Stimulated activated CD8-positive, alpha-beta memory T cell treated with anti-CD3 and anti-CD28 coated beads, Interleukin-12 subunit alpha, Interleukin-12 subunit beta, amount 100 ng/mL, for 4 hours (primary cell): Measurements from ENCODE around the gene GDPD4.
"Not testable (repeated sequence)": the region's sequence is repeated elsewhere in the genome, so short reads cannot be mapped to it uniquely, and the experiment has no call there.

Experiments
- DNase-seq: peaks from one replicate; pipeline ENCODE4 v3.0.0-alpha.2; 2020; ENCODE audit warnings: low read depth

Gene GDPD4

GRCh38 chr11:77301510-77301909 is at the start of gene GDPD4:
Gene GDPD4, minus strand, starts transcription at chr11:77301686. Its CDS starts 16,549 bp downstream, at chr11:77285137.
- DNase-seq: no peak

GRCh38 chr11:77347948-77348347 is 46.5 kb upstream of the GDPD4 start:
- no peak for DNase-seq

GRCh38 chr11:77346906-77347603 is 45.6 kb upstream of the GDPD4 start:
- no peak for DNase-seq

- DNase-seq: no peak
These were observed 44.1 kb upstream of the GDPD4 start for GRCh38 chr11:77345621-77346020.

- no peak for DNase-seq
These were observed 39.0 kb upstream of the GDPD4 start for GRCh38 chr11:77340501-77340900.

- no peak for DNase-seq
These were observed 30.8 kb upstream of the GDPD4 start for GRCh38 chr11:77332259-77332658.

GRCh38 chr11:77325159-77325558 is 23.7 kb upstream of the GDPD4 start:
- no peak for DNase-seq

- no peak for DNase-seq
These were observed 23.0 kb upstream of the GDPD4 start for GRCh38 chr11:77324508-77324907.

GRCh38 chr11:77322926-77323590 is 21.6 kb upstream of the GDPD4 start:
- DNase-seq: no peak

GRCh38 chr11:77322506-77322905 is 21.0 kb upstream of the GDPD4 start:
- DNase-seq: no peak

- no peak for DNase-seq
These were observed 18.9 kb upstream of the GDPD4 start for GRCh38 chr11:77320351-77320750.

GRCh38 chr11:77318600-77318999 is 17.1 kb upstream of the GDPD4 start:
- DNase-seq: no peak

- no peak for DNase-seq
These were observed 15.4 kb upstream of the GDPD4 start for GRCh38 chr11:77316733-77317342.

- no peak for DNase-seq
These were observed 10.6 kb upstream of the GDPD4 start for GRCh38 chr11:77312107-77312506.

- DNase-seq: no peak
These were observed 10.2 kb upstream of the GDPD4 start for GRCh38 chr11:77311701-77312100.

GRCh38 chr11:77310721-77311120 is 9.2 kb upstream of the GDPD4 start:
- DNase-seq: no peak

- no peak for DNase-seq
These were observed 8.1 kb upstream of the GDPD4 start for GRCh38 chr11:77309401-77310085.

- DNase-seq: no peak
These were observed 7.4 kb upstream of the GDPD4 start for GRCh38 chr11:77308838-77309237.

- DNase-seq: no peak
These were observed 1.8 kb upstream of the GDPD4 start for GRCh38 chr11:77303328-77303727.

- no peak for DNase-seq
These were observed 1.3 kb upstream of the GDPD4 start for GRCh38 chr11:77302752-77303151.

- DNase-seq: no peak
These were observed 791 bp downstream of the GDPD4 start for GRCh38 chr11:77300695-77301094.

GRCh38 chr11:77300028-77300427 is 1.5 kb downstream of the GDPD4 start:
- not testable (repeated sequence) for DNase-seq

- no peak for DNase-seq
These were observed 1.9 kb downstream of the GDPD4 start for GRCh38 chr11:77299528-77299993.
